Activated CD8-positive, alpha-beta memory T cell treated with anti-CD3 and anti-CD28 coated beads, Interleukin-2, amount 50 U/mL, for 48 hours (primary cell): ENCODE results near the gene USP6NL.

Experiments
- DNase-seq: peaks from one replicate; pipeline ENCODE4 v3.0.0-alpha.2; 2020

Gene USP6NL

DNA sequence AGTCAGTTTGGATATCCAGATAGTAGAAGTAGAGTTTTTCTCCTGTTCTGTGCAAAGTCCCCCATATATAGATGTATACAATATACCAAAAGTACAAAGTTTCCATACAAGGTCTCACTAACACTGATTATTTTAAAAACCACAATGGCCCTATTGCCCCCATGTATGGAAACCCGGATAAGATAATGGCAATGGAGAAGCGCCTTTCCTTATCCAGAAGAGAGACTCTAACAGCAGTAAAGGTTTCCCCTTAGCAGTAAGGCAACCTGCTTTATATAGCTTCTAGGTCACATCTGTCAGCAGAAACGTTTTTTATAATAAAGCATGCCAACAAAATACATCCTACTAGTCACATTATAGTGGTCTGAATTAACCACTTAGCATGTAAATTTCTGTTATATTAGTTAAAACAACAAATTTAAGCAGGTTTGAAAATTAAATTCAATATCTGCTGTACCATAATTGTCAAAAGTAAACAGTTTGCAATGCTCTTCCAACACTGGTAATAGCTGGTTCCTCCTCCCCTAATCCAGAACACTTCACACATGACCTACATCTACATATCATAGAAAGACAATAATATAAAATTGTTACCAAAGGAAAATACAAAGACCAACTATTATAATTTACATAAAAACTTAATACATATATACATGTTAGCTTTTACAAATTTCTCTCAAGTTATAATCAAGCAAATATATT lies 22.4 kb downstream of the USP6NL start:
- no peak for DNase-seq

DNA sequence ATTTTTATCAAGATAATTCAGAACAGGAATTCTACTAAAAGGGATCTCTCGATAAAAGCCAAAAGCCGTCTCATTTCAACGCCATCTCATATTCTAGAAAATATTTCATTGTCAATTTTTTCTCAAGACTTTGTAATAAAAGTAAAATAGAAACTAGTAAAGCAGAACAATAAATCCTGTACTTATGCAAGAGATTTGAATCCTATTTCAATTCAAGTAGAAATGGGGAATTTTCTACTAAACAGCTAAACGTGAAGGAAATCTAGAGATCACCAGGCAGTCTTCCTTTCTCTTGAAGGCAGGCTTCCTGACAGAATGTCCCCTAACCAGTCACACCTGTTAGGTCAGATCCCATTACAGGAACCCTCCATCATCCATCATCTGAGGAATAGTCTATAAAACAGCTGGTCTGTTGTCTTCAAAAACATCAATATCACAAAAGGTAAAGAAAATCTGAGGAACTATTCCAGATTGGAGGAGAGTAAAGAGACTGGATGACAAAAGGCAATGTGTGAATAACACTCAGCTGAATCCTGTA lies 23.7 kb downstream of the USP6NL start:
- DNase-seq: no peak

DNA sequence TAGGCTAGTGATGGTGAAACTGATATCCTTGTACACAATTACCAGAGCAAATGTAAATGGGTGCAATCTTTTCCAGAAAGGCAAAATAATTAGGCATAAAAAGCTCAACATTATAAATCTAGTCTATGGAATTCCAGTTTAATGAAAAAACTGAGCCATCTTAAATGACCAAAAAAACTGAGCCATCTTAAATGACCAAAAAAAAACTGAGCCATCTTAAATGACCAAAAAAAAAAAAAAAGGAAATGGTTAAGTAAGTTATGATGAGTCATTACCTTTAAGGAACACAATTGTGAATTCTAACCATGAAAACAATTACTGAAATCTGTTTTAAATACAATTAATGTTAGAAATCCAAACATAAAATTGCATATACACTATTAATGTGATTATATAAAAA lies 25.3 kb downstream of the USP6NL start:
- DNase-seq: no peak

DNA sequence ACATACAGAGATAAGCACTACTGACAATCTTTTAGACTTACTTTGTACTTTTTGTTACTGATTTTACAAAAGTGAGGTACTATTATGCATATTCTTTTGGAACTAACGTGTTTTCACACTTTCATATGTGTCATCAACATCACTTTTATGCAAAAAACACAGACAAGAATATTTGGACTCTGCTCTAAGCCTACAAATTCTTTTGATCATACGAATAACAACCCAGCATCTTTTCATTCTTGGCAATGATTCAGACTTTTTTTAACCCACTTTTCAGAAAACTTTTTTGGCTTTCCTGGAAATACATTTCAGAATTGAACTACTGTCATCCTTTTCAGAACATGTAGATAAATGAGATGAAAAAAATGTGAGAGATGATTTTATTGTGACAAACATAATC lies 30.2 kb downstream of the USP6NL start:
- no peak for DNase-seq

DNA sequence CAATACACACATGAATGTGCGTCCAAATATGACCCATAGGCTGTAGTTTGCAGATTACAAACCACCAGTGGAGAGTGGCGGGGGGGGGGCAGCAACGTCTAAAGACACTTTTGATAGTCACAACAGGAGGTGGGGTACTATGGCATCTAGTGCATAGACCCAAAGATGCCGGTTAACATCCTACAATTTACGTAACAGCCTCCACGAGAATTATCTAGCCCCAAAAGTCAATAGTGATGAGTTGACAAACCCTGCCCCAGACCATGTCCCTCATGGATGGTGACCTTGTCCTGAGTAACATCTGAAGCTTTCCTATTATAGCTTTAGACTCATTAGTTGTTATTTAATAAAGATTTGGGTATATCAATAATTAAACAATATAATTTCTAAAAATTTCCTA lies 31.6 kb downstream of the USP6NL start:
- no peak for DNase-seq

DNA sequence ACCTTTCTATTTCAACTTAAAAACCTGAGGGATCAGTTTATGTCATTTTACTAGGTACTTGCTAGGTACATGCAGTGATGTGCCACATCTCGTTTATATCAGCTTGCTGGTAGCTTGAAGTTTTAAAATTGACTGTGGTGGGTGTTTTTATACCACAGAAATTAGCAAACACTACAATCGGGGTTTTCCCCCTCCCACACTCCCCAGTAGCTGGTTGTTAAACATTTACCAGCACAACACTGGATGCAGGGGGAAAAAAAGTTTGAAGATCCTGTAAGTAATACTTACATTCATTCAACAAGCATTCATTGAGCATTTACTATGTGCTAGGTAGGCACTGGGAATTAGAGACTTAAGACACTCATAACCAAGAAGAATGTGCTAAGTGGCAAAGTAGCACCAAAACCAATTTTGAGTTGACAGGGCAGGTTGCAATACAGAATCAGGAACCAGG lies 32.6 kb downstream of the USP6NL start:
- DNase-seq: no peak

DNA sequence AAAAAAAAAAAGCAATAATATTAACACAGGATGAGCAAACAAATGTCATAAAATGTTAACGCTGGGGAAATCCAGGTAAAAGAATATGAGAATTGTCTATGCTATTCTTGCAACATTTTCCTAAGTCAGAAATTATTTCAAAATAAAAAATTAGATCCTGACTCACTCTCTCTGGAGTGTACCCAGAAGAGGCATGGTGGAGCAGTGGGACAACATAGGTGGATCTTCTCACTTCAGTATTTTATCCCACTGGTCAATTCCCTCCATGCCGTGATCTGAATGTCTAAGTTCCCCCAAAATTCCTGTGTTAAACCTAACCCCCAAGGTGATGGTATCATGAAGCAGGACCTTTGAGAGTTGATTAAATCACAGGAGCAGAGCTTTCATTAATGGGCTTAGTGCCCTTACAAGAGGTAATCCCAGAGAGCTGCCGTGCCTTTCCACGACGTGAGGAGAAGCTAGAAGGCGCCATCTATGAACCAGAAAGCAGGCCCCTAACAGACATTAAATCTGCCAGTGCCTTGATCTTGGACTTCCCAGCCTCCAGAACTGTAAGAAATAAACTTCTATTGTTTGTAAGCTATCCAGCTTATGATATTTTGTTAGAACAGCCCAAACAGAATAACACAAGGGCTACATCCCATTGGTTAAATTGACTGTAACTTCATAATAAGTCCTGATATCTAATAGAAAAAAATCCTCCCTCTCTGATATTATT lies 35.2 kb downstream of the USP6NL start:
- no peak for DNase-seq

DNA sequence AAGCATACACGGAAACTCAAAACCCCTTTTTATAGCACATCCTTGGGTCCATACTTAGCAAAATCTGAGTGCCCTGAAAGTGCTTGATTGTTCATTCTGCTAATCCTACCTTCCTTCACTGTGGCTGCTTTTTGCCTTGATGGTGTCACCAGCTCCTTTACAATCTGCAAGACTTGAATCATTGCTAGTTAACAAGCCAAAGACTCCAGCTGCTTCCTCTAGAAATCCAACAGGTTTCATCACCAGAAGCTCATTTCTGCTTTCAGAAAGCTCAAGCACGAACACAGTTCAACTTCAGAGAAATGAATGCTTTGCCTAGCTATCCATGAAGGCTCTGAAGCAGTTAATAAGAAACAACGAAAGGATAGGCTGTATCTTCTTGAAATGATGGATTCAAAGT lies 38.0 kb downstream of the USP6NL start:
- no peak for DNase-seq

DNA sequence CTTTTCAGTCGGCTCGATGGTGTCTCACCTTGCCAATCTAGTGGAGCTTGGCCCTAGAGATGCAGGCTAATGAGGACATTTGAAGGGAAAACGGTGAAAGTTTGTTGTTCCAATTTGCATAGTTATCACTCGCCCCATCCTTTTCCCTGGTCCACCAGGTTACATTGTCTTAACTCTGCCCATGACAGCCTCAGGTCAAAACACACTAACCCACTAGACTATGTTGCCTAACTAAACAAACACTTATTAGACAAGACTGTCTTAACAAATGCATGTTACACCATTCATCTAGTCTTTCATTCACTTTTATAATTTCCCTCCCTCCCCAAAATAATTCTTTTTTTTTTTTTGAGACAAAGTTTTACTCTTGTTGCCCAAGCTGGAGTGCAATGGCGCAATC lies 40.7 kb downstream of the USP6NL start:
- no peak for DNase-seq

DNA sequence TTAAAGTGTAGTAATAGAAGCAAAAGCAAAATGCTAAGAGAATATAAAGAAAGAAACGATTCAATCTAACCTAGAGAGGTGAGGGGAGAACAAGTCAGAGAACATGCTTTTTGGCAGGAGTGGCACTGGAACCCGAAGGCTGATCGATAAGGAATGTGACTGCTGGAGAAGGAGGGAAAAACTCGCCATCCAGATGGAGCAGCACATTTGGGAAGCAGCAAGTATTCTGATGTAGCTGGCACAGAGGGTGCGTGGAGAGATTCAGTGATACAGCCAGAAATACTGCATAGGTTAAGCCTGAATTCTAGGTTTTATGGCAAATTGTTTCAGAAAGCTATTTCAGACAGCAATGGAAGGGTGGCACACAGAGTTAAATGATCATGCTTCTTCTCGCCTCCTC lies 42.0 kb downstream of the USP6NL start:
- DNase-seq: no peak

DNA sequence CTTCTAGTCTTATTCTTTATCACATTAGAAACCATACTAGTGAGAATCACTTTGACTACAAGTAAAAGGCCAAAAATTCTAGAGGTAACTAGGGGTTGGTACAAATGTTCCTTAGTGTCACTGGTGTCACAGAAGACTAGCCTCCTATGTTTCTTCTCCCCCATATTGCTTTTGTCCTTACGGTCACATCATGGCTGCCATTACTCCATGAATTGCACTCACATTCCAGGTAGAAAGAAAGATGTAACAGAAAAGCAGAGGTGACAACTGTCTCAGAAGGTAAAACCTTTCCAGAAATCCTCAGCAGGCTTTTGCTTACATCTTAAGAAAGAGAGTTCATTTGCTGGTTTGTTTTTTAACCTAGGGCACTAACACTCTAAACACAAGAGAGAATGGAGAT lies 42.9 kb downstream of the USP6NL start:
- no peak for DNase-seq

DNA sequence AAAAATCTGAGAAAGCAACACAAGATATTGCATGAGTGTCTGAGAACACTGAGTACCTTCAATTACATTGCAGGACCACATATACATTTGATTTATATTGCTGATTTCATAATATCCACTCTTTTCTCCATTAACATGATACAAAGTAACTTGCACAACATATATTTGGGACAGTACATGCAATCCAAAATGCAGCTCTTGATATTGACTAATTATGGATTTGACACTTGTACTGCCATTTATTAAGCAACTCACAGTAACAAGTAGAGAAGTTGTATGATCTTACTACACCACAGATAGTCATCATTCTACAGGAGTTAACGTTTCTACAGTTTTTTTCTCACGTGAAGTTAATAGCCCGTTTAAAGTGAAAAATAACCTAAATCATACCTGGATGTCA lies 46.7 kb downstream of the USP6NL start:
- DNase-seq: no peak

DNA sequence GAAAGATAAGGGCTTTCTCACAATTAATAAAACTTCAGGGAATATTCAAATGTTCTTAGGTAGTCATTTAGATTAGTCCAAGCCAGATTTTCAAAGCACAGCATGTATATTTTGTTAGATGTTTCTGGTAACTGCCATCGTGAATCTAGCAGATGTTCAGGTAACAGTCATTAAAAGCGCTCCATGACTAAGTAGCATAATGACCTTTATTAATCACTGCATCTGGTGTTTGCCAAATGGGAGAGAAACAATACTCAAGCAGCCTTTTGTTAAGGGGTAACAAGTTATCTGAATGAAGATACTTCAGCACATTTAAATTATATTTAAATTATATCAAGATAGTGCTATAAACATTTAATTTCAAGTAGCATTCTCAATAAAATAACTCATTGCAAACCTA lies 47.5 kb downstream of the USP6NL start:
- DNase-seq: no peak

DNA sequence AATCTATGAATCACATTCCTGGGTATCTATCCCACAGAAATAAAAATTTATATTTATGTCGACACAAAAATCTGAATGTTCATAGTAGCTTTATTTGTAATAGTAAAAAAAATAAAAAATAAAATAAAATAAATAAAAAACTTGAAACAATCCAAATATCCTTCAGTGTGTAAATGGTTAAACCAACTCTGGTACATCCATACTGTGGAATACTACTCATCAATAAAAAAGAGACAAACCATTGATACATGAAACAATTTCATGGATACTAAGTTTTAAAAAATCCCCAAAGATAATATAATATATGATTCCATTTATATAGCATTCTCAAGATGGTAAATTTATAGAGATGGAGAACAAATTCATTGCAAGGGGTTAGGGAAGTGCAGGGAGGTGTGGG lies 48.6 kb downstream of the USP6NL start:
- DNase-seq: no peak

DNA sequence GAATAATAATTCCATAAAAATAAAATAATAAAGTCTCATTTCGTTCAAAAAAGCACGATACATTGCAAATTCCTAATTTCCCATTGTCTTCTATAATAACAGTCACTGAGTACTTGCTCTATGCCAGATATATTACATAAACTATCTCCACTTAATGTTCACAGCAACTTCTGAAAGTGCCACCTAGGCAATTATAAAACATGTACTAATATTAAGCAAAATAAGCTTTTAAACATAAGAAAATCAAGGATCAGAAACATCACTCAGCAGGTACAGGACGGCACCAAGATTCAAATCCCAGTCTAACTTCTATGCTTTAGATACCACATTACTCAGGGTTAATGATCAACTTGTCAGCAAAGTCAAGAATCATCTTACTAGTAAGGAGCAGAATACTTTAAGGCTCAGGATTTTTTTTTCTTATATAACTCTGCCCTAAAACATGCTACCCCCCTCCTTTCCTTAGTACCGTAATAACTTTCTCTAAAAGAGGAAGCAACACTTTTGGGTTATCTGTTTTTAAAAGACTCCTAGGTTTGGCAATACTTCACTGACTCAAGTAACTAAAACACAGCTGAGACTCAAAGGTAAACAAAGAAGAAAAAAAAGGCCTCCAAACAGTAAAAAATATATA lies 51.3 kb downstream of the USP6NL start:
- DNase-seq: no peak

DNA sequence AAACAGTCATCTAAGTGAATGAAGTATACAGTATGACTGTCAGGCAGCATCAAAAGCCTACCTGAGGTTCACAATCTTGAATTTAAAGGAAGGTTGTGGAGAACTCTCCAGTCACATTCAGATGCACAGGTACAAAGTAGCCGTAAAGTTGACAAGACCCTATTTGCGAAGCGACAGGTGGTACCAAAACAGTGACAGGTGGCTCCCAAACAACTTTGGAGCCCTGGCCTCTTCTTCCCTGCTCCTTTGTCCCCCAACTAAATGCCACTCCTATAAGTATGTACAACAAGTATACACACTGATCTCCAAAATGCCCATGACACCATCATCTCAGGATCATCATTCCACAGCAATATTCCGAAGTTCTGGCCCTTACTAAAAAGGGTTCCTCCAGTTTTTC lies 53.5 kb downstream of the USP6NL start:
- no peak for DNase-seq

DNA sequence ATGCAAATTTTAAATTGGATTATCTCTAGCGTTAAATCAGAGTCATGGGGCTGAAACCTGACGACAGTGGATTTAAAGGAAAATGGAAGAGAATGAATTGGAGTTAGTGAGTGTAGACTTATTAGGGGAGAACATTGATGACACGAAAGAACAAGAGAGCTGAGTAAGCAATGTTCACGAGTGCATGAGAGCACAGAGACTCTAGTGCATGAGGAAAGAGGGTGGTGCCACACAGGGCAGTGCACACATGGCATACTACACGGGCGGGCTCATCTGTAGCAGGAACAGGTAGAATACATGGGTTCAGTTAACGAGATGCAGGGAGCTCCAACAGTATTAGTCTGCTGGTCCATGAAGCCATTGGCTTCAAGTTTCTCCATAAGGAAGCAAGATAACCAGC lies 53.9 kb downstream of the USP6NL start:
- no peak for DNase-seq

DNA sequence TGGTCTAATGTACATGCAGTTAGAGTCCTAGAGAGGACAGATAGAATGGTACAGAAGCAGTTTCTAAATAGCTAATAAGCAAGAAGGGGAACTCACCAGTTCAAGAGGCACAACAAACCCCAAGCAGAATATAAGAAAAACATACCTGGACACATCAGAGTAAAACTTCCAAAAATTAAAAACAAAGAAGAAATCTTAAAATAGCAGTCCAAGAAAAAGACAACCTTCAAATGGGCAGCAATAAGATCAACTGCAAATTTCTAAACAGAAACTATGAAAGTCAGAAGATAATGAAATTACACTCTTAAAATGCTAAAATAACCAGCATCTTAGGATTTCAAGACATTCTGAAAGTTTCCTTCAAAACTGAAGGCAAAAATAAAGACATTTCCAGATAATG lies 55.9 kb downstream of the USP6NL start:
- no peak for DNase-seq

DNA sequence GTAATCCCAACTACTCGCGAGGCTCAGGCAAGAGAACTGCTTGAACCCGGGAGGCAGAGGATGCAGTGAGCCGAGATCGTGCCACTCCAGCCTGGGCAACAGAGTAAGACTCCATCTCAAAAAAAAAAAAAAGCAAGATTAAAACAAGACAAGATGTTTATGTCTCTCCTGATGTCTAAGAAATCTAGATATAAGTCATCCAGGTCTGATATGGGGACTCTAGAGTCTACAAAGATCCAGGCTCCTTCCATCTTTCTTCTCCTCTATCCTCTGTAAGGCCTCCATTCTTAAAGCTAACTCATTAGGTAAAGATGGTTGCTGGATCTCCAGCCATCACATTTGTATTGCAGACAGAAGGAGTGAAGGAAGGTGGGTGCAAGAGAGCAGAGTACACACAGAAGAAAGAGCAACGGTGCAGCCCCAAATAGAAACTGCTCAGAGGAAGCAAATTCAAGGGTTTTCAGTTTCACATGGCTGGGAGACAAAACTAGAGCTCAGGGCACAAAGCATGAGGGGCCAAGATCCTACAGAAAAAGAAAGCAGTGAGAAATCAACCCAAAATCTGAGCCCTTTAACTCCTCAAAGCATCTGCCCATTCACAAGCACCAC lies 57.6 kb downstream of the USP6NL start:
- DNase-seq: no peak

DNA sequence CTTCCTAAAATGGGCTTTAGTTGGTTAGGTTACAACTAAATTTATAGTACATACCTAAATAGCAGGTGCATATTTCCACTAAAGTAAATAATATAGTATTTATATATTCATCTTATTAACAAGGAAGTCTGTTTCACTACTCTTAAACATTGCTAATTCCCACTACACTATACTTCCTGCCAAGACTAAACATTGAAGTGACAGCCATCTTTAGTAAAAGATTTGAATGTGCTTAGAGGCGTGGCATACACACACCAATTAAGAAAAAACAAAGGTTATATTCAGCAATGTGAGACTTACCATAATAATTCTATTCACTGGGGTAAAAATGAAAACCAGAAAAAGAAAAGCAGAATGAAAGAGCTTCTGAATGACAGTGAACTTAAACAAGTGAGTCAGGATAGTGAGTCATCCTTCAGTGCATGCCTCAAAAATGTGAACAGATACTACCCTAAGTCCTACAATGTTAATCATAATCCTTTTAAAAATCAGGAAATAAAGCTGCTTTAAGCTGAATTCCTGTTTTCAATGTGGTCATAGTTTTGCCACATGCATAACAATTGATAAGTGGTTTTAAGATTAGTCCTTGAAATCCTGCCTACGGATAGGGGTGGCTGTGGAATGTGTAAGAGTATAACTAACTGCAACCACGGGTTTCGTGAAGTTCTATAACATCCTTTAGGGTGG lies 59.4 kb downstream of the USP6NL start:
- DNase-seq: no peak

DNA sequence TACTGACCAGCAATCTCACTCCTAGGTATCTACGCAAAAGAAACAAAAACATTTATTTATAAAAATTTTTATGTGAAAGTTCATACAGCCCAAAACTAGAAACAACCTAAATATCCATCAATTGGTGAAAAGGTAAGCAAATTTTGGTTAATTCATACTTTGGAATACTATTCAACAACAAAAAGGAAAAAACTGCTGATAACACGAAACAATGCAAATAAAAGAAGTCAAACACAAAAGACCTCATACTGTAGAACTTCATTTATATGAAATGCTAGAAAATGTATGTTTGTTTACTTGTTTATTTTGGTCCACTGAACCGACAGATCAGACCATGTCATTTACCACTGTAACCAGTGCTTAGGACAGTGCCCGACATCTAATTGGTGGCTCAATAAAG lies 60.3 kb downstream of the USP6NL start:
- DNase-seq: no peak

DNA sequence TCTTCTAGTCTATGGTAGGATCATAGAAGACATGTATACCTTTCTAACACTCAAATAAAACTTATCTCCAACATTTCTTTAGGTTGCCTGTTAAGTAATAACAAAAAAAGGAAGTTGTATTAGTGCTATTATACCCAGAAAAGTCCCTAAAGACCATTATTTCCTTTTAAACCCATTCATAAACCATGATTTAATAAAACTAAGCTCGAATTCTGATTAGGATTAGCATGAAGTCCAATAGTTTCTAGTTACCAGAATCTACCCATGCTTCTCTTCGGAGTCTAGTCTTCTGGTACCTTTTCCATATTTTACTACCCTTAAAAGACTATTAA lies 62.7 kb downstream of the USP6NL start:
- no peak for DNase-seq

DNA sequence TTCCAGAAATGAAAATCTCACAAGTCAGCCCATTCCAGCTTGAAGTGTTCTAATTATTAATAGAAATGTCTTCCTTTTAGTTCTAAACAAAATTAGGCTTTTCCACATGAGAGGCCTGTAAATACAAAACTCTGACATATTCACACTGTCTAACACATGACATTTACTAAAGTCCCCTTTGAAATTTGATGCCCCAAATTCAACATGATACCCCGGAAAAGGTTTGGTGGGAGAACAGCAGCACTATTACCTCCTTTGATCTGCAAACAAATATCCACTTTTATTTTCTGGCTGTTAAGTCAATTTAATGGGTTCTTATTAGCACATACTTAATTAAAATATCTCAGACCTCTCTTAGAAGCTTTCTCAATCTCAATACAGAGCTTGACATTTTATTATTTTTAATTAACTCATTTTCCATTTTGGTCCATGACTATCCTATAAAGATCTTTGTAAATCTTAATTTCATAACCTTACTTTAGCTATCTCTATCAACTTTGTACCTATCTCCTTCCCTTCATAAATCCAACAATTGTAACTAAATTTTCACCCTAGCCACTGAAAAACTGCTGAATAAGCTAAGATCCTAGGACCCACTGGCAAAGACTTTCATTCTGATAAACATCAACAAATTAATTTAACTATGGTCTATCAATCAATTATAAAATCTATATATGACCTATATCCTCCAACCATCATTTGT lies 63.2 kb downstream of the USP6NL start:
- no peak for DNase-seq
